ENCODE results near the gene SPRY4.
"Not testable (repeated sequence)": the region's sequence is repeated elsewhere in the genome, so short reads cannot be mapped to it uniquely, and the experiment has no call there.

- not testable (repeated sequence) for TF ChIP-seq EZH2 (IDR thresholded peaks at IDR 0.05; ENCODE audit: borderline replicate concordance, low read depth, low read length, poor library complexity, severe bottlenecking)
- TF ChIP-seq, protein P1, sequence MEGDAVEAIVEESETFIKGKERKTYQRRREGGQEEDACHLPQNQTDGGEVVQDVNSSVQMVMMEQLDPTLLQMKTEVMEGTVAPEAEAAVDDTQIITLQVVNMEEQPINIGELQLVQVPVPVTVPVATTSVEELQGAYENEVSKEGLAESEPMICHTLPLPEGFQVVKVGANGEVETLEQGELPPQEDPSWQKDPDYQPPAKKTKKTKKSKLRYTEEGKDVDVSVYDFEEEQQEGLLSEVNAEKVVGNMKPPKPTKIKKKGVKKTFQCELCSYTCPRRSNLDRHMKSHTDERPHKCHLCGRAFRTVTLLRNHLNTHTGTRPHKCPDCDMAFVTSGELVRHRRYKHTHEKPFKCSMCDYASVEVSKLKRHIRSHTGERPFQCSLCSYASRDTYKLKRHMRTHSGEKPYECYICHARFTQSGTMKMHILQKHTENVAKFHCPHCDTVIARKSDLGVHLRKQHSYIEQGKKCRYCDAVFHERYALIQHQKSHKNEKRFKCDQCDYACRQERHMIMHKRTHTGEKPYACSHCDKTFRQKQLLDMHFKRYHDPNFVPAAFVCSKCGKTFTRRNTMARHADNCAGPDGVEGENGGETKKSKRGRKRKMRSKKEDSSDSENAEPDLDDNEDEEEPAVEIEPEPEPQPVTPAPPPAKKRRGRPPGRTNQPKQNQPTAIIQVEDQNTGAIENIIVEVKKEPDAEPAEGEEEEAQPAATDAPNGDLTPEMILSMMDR (conservative IDR thresholded peaks at IDR 0.05; ENCODE audit: low read depth, low read length) = not testable (repeated sequence)
These were observed 37.4 kb upstream of the SPRY4 start for GRCh38 chr5:142362193-142362592.
